Measurements from ENCODE around the gene GPR31. TPM values are rescaled to one million over a fixed set of nuclear protein-coding genes. Genes with fewer than 3 reads are reported as not detected.
"Not testable (repeated sequence)": the region's sequence is repeated elsewhere in the genome, so short reads cannot be mapped to it uniquely, and the experiment has no call there.

Gene GPR31
- total RNA-seq, 1 experiment from 2014 or later = not detected

- DNase-seq (ENCODE audit: low read depth) = not testable (repeated sequence)
Observed at GRCh38 chr6:167167699-167168098, 9.9 kb upstream of the GPR31 start.

- DNase-seq (ENCODE audit: low read depth) = no peak
Observed at GRCh38 chr6:167165858-167166471, 8.2 kb upstream of the GPR31 start.

GRCh38 chr6:167164261-167164660, 6.5 kb upstream of the GPR31 start:
- DNase-seq (ENCODE audit: low read depth) = no peak

GRCh38 chr6:167163476-167164011, 5.8 kb upstream of the GPR31 start:
- no peak for DNase-seq (ENCODE audit: low read depth)

- no peak for DNase-seq (ENCODE audit: low read depth)
Observed at GRCh38 chr6:167162591-167162990, 4.8 kb upstream of the GPR31 start.

- peak; percentile 62 for DNase-seq (ENCODE audit: low read depth)
Observed at GRCh38 chr6:167161851-167162467, 4.2 kb upstream of the GPR31 start.

GRCh38 chr6:167157414-167157813, 366 bp downstream of the GPR31 start:
- DNase-seq (ENCODE audit: low read depth) = no peak

GRCh38 chr6:167154895-167155294, 2.9 kb downstream of the GPR31 start:
- no peak for DNase-seq (ENCODE audit: low read depth)

- DNase-seq (ENCODE audit: low read depth) = no peak
Observed at GRCh38 chr6:167154291-167154690, 3.5 kb downstream of the GPR31 start.

- peak; percentile 80 for DNase-seq (ENCODE audit: low read depth)
Observed at GRCh38 chr6:167153521-167153959, 4.2 kb downstream of the GPR31 start.

- peak; percentile 11 for DNase-seq (ENCODE audit: low read depth)
Observed at GRCh38 chr6:167152862-167153261, 4.9 kb downstream of the GPR31 start.

GRCh38 chr6:167151648-167152047, 6.1 kb downstream of the GPR31 start:
- no peak for DNase-seq (ENCODE audit: low read depth)

- no peak for DNase-seq (ENCODE audit: low read depth)
Observed at GRCh38 chr6:167150941-167151549, 6.7 kb downstream of the GPR31 start.

GRCh38 chr6:167148997-167149396, 8.8 kb downstream of the GPR31 start:
- DNase-seq (ENCODE audit: low read depth) = no peak

GRCh38 chr6:167148021-167148420, 9.8 kb downstream of the GPR31 start:
- DNase-seq (ENCODE audit: low read depth) = no peak

GRCh38 chr6:167146977-167147376, 10.8 kb downstream of the GPR31 start:
- DNase-seq (ENCODE audit: low read depth) = no peak

GRCh38 chr6:167146135-167146534, 11.6 kb downstream of the GPR31 start:
- no peak for DNase-seq (ENCODE audit: low read depth)

- DNase-seq (ENCODE audit: low read depth) = no peak
Observed at GRCh38 chr6:167145461-167145860, 12.3 kb downstream of the GPR31 start.

- no peak for DNase-seq (ENCODE audit: low read depth)
Observed at GRCh38 chr6:167143041-167143440, 14.7 kb downstream of the GPR31 start.

- DNase-seq (ENCODE audit: low read depth) = no peak
Observed at GRCh38 chr6:167142433-167142761, 15.4 kb downstream of the GPR31 start.

- DNase-seq (ENCODE audit: low read depth) = peak; percentile 8
Observed at GRCh38 chr6:167141667-167142432, 15.9 kb downstream of the GPR31 start.

Data from RPMI7951 (cell line).